Heart left ventricle (tissue), 13 donors: ENCODE results near the gene SOX3.

Experiments used
- CTCF ChIP-seq, 12 donors: fragments of 200-600 bp; sonication (generic) in 4 of 12; IDR thresholded peaks; one replicate each; pipeline versions ENCODE4 v1.5.0 to v1.8.0; 2018 to 2022; ENCODE audit warnings: antibody characterized with exemption in 12 of 12, mild to moderate bottlenecking in 5 of 12
- POLR2A ChIP-seq, 2 donors: fragments of 450-650 bp; IDR thresholded peaks; one replicate each; pipeline ENCODE4 v1.6.1; 2017; ENCODE audit warnings: antibody characterized with exemption in 2 of 2, mild to moderate bottlenecking in 2 of 2, moderate library complexity in 2 of 2
- donor health status: ischemic (EF 13 %, LVEDD 7.1; RV severe dilation, severe dysfunction).
- donor health status: DM: no; HTN: yes; CAD: no.
- donor health status: DM: no; HTN: no; CAD: no.
- donor health status: ischemic (EF 25% LVEDD 6.9; RV normal size, moderate dysfunction).
- donor health status: ischemic (EF 25% LVEDD 5.7; RV mildly dilated, moderate dysfunction).
- donor health status: ischemic (EF 35%, LVEDD 5.7; RV mildly dilated, moderate dysfunction).
- donor health status: nonischemic (EF 11% LVEDD 7.7; RV severe dilation, severe dysfunction).
- donor health status: DM: yes; HTN: yes; CAD: no.
- donor health status: PGD.
- donor health status: ischemic (EF 29% LVEDD 5.4; RV normal size, mild dysfunction).
- donor health status: nonischemic (EF 23%, LVEDD 6.1; RV moderate dilation, normal function).

- no peak for TF ChIP-seq CTCF (IDR thresholded peaks at IDR 0.05)
- TF ChIP-seq POLR2A (IDR thresholded peaks at IDR 0.05), result no peak
Observed at GRCh38 chrX:140492066-140492994, 12.5 kb downstream of the SOX3 start.
